Stimulated activated CD8-positive, alpha-beta memory T cell treated with anti-CD3 and anti-CD28 coated beads, Interleukin-7, amount 100 ng/mL, for 1 hour (primary cell): ENCODE measurements around the gene SERP2.

Experiments
- DNase-seq, 2 donors: peaks; one replicate each; pipeline ENCODE4 v3.0.0-alpha.2; 2020; ENCODE audit warnings: low read depth in 2 of 2

SERP2 gene

GRCh38 chr13:44388427-44389059, 14.9 kb downstream of the SERP2 start:
- DNase-seq, result no peak

GRCh38 chr13:44389060-44389666, 15.5 kb downstream of the SERP2 start:
- no peak for DNase-seq

GRCh38 chr13:44389876-44390275, 16.3 kb downstream of the SERP2 start:
- DNase-seq, result no peak

GRCh38 chr13:44393391-44393790, 19.8 kb downstream of the SERP2 start:
- DNase-seq, result no peak

GRCh38 chr13:44394658-44395057, 21.0 kb downstream of the SERP2 start:
- DNase-seq, result no peak

GRCh38 chr13:44395976-44396694, 22.5 kb downstream of the SERP2 start:
- no peak for DNase-seq

DNA sequence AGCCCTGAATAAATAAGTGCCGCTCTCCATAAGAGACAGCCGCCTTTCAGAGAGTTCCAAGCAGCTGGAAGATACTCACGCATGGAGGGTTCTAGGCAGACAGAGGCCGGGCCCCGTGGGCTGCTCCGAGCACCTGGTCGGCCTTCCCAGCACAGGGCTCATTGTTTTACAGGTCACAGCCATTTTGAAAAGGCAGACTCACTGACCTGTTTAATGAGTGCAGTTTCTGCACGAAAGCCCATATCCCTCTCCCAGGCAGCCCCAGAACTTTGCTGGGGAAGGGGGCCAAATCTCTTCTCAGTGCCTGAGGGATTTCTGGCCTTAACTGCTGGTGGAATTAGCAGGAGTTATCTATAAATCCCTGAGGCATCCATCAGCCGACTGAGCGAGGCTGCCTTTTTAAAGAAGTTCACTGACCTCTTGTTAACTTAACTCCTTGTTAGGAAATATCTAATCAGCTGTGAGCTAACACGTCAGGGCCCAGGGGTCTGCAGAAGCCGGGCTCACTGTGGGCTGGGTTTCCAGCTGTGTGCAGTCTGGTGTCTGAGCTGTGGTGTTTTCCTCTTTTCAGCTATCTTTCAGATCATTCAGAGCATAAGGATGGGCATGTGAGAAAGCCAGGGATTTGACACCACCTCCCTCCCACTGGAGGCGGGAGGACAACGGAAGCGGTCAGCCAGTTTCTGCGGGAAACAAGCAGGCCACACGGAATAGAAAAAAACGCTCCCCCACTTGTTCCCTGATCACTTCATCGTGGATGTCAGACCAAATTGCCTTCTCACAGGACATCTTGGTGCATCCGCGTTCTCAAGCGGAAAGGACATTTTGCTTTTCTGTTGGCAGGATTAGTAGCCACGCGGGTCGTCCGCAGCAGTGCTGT, 23.3 kb downstream of the SERP2 start:
- no peak for DNase-seq

- no peak for DNase-seq
Measured at GRCh38 chr13:44397766-44398223, 24.2 kb downstream of the SERP2 start.

GRCh38 chr13:44398606-44399005, 25.0 kb downstream of the SERP2 start:
- no peak for DNase-seq

GRCh38 chr13:44399074-44399473, 25.4 kb downstream of the SERP2 start:
- no peak for DNase-seq

- DNase-seq, result no peak
Measured at GRCh38 chr13:44400736-44401135, 27.1 kb downstream of the SERP2 start.

DNA sequence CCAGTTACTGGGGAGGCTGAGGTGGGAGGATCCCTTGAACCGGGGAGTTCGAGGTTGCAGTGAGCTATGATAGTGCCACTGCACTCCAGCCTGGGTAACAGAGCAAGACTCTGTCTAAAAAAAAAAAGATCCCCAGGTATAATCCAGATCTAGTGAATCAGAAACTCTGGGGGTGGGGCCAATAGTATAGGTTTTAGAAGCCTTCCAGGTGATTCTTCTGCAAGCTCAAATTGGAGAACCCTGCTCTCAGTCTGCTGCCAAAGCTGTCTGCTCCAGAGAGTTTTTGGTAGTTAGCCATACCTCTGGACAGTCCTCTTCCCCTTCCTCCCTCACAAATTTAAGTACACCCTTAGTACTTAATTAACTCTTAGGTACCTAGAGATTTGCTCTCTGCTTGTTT, 28.0 kb downstream of the SERP2 start:
- no peak for DNase-seq

- no peak for DNase-seq
Measured at GRCh38 chr13:44402899-44403445, 29.3 kb downstream of the SERP2 start.

GRCh38 chr13:44403461-44404056, 29.9 kb downstream of the SERP2 start:
- DNase-seq, result no peak

DNA sequence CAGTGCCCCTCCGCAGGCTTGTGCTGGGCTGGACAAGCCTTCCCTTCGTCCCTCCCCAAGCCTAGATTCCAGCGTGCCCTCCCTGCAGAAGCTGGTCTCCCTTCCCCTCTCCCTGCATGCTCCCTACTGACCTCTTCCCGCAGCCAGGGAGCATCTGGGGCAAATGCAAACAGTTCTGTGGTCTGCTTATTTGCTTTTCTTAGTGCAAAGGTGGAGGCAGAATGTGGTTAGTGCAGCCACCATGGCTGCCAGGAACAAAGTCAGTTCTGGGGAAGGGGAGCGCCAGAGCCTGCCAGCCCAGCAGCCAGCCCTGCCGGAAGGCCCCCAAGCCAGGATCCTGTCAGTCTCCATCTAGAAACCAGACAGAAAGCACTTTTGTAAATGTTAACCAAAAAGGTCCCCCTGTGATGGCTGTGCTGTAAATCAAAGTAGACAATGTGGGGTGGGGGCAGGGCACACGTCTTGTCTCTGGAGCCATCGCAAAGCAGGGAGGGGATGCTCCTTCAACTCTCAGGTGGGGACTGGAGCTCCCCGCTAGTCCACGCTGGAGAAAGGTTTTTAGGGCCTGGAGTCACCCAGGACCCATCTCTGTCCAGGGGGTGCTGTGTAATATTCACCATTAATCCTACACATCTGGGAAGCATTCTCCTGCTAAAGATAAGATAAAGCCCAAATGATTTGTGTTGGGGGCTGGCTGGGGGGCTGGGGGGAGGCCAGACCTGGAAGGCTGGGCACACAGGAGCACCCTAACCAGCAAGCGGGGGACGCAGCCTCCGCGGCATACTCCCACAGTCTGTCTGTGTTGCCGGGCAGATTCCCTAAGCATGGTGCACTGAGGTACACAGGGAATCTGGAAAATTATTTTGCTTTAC, 30.9 kb downstream of the SERP2 start:
- DNase-seq, result no peak

GRCh38 chr13:44406617-44407016, 33.0 kb downstream of the SERP2 start:
- no peak for DNase-seq

- no peak for DNase-seq
Measured at GRCh38 chr13:44407379-44407778, 33.8 kb downstream of the SERP2 start.

DNA sequence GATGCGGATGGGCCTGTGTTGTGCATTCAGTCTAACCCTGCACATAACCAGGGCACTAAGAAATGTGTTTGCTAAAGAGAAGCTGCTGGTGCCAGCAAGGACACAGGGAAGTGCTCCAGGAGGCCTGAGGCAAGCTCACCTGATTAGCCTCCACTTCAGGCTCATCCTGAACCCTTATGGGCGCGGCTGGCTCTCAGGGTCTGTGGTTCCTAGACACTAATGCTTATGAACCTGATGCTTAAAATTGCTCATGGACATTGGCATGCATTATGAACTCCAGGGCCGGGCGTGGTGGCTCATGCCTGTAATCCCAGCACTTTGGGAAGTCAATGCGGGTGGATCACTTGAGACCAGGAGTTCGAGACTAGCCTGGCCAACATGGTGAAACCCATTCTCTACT, 34.3 kb downstream of the SERP2 start:
- DNase-seq, result no peak

- DNase-seq, result no peak
Measured at GRCh38 chr13:44409595-44409994, 36.0 kb downstream of the SERP2 start.

- DNase-seq, result no peak
Measured at GRCh38 chr13:44410328-44410859, 36.8 kb downstream of the SERP2 start.
